Mesendoderm (in vitro differentiated cells): Measurements from ENCODE around the gene BBS1.

Source experiments
- DNase-seq: peaks from one replicate; pipeline ENCODE4 v3.0.0; 2013
- H2AK5ac ChIP-seq: 2 replicates; pipeline ENCODE4 v1.6.1; 2013; ENCODE audit warnings: low read length, inconsistent platforms
- H2BK120ac ChIP-seq: 2 replicates; pipeline ENCODE4 v1.6.1; 2013; ENCODE audit warnings: low read depth, mild to moderate bottlenecking, low read length, moderate library complexity, mixed read lengths
- H2BK15ac ChIP-seq: replicated peaks from 2 replicates; pipeline ENCODE4 v1.6.1; 2013; ENCODE audit warnings: low read depth, mild to moderate bottlenecking, moderate library complexity
- H2BK5ac ChIP-seq: 2 replicates; pipeline ENCODE4 v1.6.1; 2013; ENCODE audit warnings: low read length, inconsistent platforms
- H3K18ac ChIP-seq: 2 replicates; pipeline ENCODE4 v1.6.1; 2013; ENCODE audit warnings: mild to moderate bottlenecking, low read length, mixed read lengths
- H3K23ac ChIP-seq: one replicate; pipeline ENCODE4 v1.6.1; 2013; ENCODE audit warnings: low read length
- H3K27ac ChIP-seq: 2 replicates; pipeline ENCODE4 v1.5.1; 2013; ENCODE audit warnings: low read depth, mild to moderate bottlenecking, inconsistent platforms, low read length, moderate library complexity
- H3K27me3 ChIP-seq: 2 replicates; pipeline ENCODE4 v1.6.1; 2013; ENCODE audit warnings: low read length, control low read depth, mild to moderate bottlenecking, inconsistent platforms; ENCODE audit not compliant: insufficient read depth, poor library complexity
- H3K36me3 ChIP-seq: 2 replicates; pipeline ENCODE4 v1.6.1; 2013; ENCODE audit warnings: low read length, inconsistent platforms; ENCODE audit not compliant: control insufficient read depth, insufficient read depth
- H3K4ac ChIP-seq: one replicate; pipeline ENCODE4 v1.6.1; 2013; ENCODE audit warnings: low read depth, mild to moderate bottlenecking, low read length, moderate library complexity
- H3K4me1 ChIP-seq: 2 replicates; pipeline ENCODE4 v1.6.1; 2013; ENCODE audit warnings: low read depth, low read length, inconsistent platforms; ENCODE audit not compliant: control insufficient read depth
- H3K4me2 ChIP-seq: 2 replicates; pipeline ENCODE4 v1.6.1; 2013; ENCODE audit warnings: low read length
- H3K4me3 ChIP-seq: 2 replicates; pipeline ENCODE4 v1.5.1; 2013; ENCODE audit warnings: mild to moderate bottlenecking, low read length
- H3K56ac ChIP-seq: one replicate; pipeline ENCODE4 v1.6.1; 2013; ENCODE audit warnings: low read length
- H3K79me1 ChIP-seq: 2 replicates; pipeline ENCODE4 v1.6.1; 2013; ENCODE audit warnings: low read length, inconsistent platforms
- H3K79me2 ChIP-seq: 2 replicates; pipeline ENCODE4 v1.6.1; 2013; ENCODE audit warnings: mild to moderate bottlenecking, low read length; ENCODE audit not compliant: control insufficient read depth, insufficient read depth
- H3K9ac ChIP-seq: 2 replicates; pipeline ENCODE4 v1.6.1; 2013; ENCODE audit warnings: low read length, inconsistent platforms
- H4K5ac ChIP-seq: one replicate; pipeline ENCODE4 v1.6.1; 2013; ENCODE audit warnings: low read length
- H4K8ac ChIP-seq: one replicate; pipeline ENCODE4 v1.6.1; 2013; ENCODE audit warnings: low read depth, mild to moderate bottlenecking, control low read depth, low read length, moderate library complexity
- WGBS: extraction: QIAGEN DNeasy Blood & Tissue Kit; methylation state at CpG from one replicate; pipeline ENCODE4 v1.1.7; 2013; ENCODE audit warnings: low lambda C conversion rate, missing lambda C conversion rate; ENCODE audit not compliant: insufficient coverage; ENCODE audit errors: extremely low coverage; 5-methylcytosine and 5-hydroxymethylcytosine counted together

The BBS1 gene

DNA sequence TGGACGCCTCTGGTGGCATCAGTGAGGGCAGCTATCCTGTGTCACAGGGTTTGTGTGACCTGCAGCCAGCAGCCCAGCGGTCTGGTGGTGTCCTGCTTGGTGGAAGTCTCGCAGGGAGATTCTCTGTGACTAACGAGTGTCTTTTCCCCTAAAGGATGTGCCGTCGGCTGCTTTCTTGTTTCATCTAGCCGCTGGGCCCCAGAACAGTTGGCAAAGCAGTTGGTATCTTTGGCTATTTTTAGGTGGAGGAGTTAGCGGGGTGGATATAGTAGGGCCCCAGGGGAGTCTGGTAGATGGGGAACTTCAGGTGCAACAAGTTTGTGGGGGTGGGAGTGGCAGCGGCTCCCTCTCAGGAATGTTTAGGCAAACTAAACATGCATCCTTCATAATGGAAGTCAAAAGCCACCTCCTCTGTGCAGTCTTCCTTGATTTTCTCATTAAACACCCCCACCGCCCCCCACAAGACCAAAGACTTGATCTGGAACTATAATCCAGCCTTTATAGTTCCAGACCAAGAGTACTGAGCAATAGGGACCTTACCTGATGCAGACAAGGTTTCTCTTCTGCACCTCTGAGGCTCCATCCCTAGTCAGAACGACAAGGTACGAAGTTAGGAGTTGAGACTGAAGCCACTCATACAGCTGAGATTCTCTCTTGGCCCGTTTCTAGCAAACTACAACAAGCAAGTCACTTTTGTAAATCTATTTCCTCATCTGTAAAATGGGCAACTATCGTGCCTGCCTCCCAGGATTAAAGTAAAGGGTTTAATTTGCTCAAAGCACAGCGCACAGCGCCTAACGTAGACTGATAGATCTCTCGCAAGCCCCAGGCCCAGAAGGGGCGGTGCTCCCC lies 44.8 kb upstream of the BBS1 start:
- Histone ChIP-seq H3K27ac (no peak overlapping the region), H3K4ac (no peak overlapping the region), H3K36me3 (no peaks in the 10 kb centered on the region), H2BK15ac (no peak overlapping the region), H2BK5ac (no peak overlapping the region), H2BK120ac (no peak overlapping the region), H3K79me2 (no peaks in the 10 kb centered on the region), H4K5ac (no peak overlapping the region), H4K8ac (no peak overlapping the region), H3K4me1 (peaks cover 8% of the 10 kb centered on the region), H3K23ac (no peak overlapping the region), H3K27me3 (no peaks in the 10 kb centered on the region), H3K18ac (no peak overlapping the region), H3K9ac (peak overlapping the region; percentile 74), H3K79me1 (no peaks in the 10 kb centered on the region), H2AK5ac (no peak overlapping the region), H3K4me2 (peak overlapping the region; percentile 77), H3K4me3 (no peak overlapping the region), H3K56ac (peak overlapping the region; percentile 61)
- DNase-seq, result no peak
- no CpG with 5 or more reads among the region's 19 CpGs for WGBS

GRCh38 chr11:66466225-66467033 lies 44.0 kb upstream of the BBS1 start, which contains the start of gene PELI3:
Gene PELI3 (plus strand): TSS chr11:66466905. CDS start chr11:66468129, 1,224 bp downstream.
- peak within 1 kb of the TSS; percentile 73 for H3K4ac ChIP-seq
- DNase-seq, result peak; percentile 93
- H3K4me3 ChIP-seq, result peak within 1 kb of the TSS; percentile 69
- H3K9ac ChIP-seq, result peak within 1 kb of the TSS; percentile 74
- H2AK5ac ChIP-seq, result no peak within 1 kb of the TSS
- H3K56ac ChIP-seq, result peak within 1 kb of the TSS; percentile 85
- H4K8ac ChIP-seq, result no peak within 1 kb of the TSS
- H3K27ac ChIP-seq, result no peak within 1 kb of the TSS
- H2BK15ac ChIP-seq, result no peak within 1 kb of the TSS
- no peaks in the 10 kb centered on the region for H3K36me3 ChIP-seq
- no peaks in the 10 kb centered on the region for H3K27me3 ChIP-seq
- no peaks in the 10 kb centered on the region for H3K79me2 ChIP-seq
- no peak within 1 kb of the TSS for H3K23ac ChIP-seq
- no peak within 1 kb of the TSS for H2BK120ac ChIP-seq
- H3K18ac ChIP-seq, result peak within 1 kb of the TSS; percentile 17
- no peaks in the 10 kb centered on the region for H3K79me1 ChIP-seq
- peak within 1 kb of the TSS; percentile 11 for H2BK5ac ChIP-seq
- no peak within 1 kb of the TSS for H4K5ac ChIP-seq
- no CpG with 5 or more reads among the region's 63 CpGs for WGBS
- peaks cover 8% of the 10 kb centered on the region for H3K4me1 ChIP-seq
- H3K4me2 ChIP-seq, result peak within 1 kb of the TSS; percentile 84

DNA sequence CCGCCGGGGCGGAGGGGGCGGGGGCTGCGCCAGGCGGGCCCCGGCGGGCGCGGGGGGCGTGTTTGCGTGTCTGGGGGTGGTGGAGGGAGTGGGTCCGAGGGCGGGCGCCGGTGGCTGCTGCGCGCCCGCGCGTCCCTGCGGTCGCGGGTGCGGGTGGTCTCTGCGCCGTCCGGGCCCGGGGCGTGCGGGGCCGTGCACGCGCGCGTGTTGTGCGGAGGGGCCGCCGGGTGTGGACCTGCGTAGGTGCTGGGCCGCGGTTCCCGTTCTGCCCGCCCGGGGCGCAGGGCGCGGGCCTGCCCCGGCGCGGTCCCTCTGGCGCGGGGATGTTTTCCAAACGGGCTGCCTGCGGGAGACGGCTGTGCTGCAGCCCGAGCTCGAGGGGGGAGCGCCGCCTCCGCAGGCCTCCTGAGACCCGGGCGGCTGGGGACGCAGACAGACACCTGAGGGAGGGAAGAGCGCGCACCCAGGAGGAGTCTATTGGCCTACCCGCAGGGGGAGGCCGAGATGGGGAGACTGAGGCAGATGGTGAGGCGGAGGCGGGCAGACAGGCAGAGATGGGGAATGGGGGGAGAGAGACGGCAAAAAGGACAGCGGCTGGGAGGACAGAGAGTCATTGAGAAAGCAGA lies 43.3 kb upstream of the BBS1 start:
- H2AK5ac ChIP-seq, result no peak overlapping the region
- no CpG with 5 or more reads among the region's 72 CpGs for WGBS
- H3K79me1 ChIP-seq, result no peaks in the 10 kb centered on the region
- H2BK120ac ChIP-seq, result no peak overlapping the region
- H3K4ac ChIP-seq, result peak overlapping the region; percentile 73
- no peaks in the 10 kb centered on the region for H3K79me2 ChIP-seq
- H3K4me2 ChIP-seq, result peak overlapping the region; percentile 84
- H2BK15ac ChIP-seq, result no peak overlapping the region
- H3K56ac ChIP-seq, result peak overlapping the region; percentile 85
- no peaks in the 10 kb centered on the region for H3K36me3 ChIP-seq
- H4K5ac ChIP-seq, result no peak overlapping the region
- H3K4me3 ChIP-seq, result peak overlapping the region; percentile 62
- H3K23ac ChIP-seq, result no peak overlapping the region
- H2BK5ac ChIP-seq, result no peak overlapping the region
- H3K27me3 ChIP-seq, result no peaks in the 10 kb centered on the region
- no peak overlapping the region for H3K27ac ChIP-seq
- H4K8ac ChIP-seq, result no peak overlapping the region
- peak overlapping the region; percentile 15 for H3K18ac ChIP-seq
- DNase-seq, result peak; percentile 50
- peaks cover 8% of the 10 kb centered on the region for H3K4me1 ChIP-seq
- peak overlapping the region; percentile 69 for H3K9ac ChIP-seq

GRCh38 chr11:66467756-66468155 lies 42.7 kb upstream of the BBS1 start:
- Histone ChIP-seq H3K4me2 (peak overlapping the region; percentile 84), H3K4me1 (peaks cover 8% of the 10 kb centered on the region), H4K8ac (no peak overlapping the region), H3K9ac (peak overlapping the region; percentile 69), H3K4me3 (no peak overlapping the region), H3K27me3 (no peaks in the 10 kb centered on the region), H3K36me3 (no peaks in the 10 kb centered on the region), H3K4ac (no peak overlapping the region), H3K27ac (no peak overlapping the region), H3K18ac (no peak overlapping the region), H3K56ac (peak overlapping the region; percentile 85), H2BK120ac (no peak overlapping the region), H3K23ac (no peak overlapping the region), H3K79me1 (no peaks in the 10 kb centered on the region), H2AK5ac (no peak overlapping the region), H2BK5ac (no peak overlapping the region), H4K5ac (no peak overlapping the region), H2BK15ac (no peak overlapping the region), H3K79me2 (no peaks in the 10 kb centered on the region)
- no CpG with 5 or more reads among the region's 6 CpGs for WGBS
- DNase-seq, result peak; percentile 52

DNA sequence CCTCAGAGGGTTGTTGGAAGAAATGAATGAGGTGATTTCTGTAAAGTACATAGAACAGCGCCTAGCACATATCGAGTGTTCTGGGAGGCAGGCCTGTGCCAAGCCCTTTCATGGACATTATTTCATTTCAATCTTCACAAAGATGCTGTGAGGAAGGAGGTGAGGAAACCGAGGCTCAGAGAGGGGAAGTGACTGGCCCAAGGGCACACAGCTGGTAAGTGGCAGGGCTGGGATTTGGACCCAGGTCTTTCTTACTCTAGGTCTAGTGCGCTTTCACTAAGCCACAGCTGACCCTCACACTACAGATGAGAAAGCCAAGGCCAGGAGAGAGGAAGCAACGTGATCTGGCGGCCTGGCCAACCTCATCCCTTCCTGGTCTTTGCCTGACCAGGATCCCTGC lies 41.7 kb upstream of the BBS1 start:
- H4K5ac ChIP-seq, result no peak overlapping the region
- H3K4me3 ChIP-seq, result no peak overlapping the region
- H3K18ac ChIP-seq, result no peak overlapping the region
- no peaks in the 10 kb centered on the region for H3K79me2 ChIP-seq
- H3K4me2 ChIP-seq, result no peak overlapping the region
- H3K56ac ChIP-seq, result no peak overlapping the region
- H2BK5ac ChIP-seq, result no peak overlapping the region
- no peak overlapping the region for H3K4ac ChIP-seq
- no peak overlapping the region for H2BK120ac ChIP-seq
- no peaks in the 10 kb centered on the region for H3K79me1 ChIP-seq
- H2AK5ac ChIP-seq, result no peak overlapping the region
- no peak overlapping the region for H3K27ac ChIP-seq
- H3K4me1 ChIP-seq, result peaks cover 8% of the 10 kb centered on the region
- no CpG with 5 or more reads among the region's 6 CpGs for WGBS
- H2BK15ac ChIP-seq, result no peak overlapping the region
- no peak overlapping the region for H4K8ac ChIP-seq
- no peak for DNase-seq
- H3K23ac ChIP-seq, result no peak overlapping the region
- H3K36me3 ChIP-seq, result no peaks in the 10 kb centered on the region
- no peak overlapping the region for H3K9ac ChIP-seq
- H3K27me3 ChIP-seq, result no peaks in the 10 kb centered on the region
